Adrenal gland (tissue), 12 donors: ENCODE results near the gene UGT1A4. TPM values are rescaled to one million over a fixed set of nuclear protein-coding genes. Genes with fewer than 3 reads are reported as not detected.

Experiments used
- DNase-seq, 7 donors: peaks; one replicate each; pipeline ENCODE4 v3.0.0-alpha.2; 2019 to 2020
- H3K27ac ChIP-seq, 5 donors: fragments of 200-600 bp; sonication (generic) in 4 of 5; 1 replicate in 3 of 5; 2 replicates in 2 of 5; pipeline versions ENCODE4 v1.5.1 to v1.8.0; 2016 to 2020; ENCODE audit warnings: mild to moderate bottlenecking in 1 of 5
- H3K27me3 ChIP-seq: fragments of 200-600 bp; 2 replicates; pipeline ENCODE4 v1.8.0; 2021
- H3K36me3 ChIP-seq, 2 donors: fragments of 200-600 bp; replicated peaks in 1 of 2; 1 replicate in 1 of 2; 2 replicates in 1 of 2; pipeline versions ENCODE4 v1.5.1 to v1.8.0; 2018 to 2022
- H3K4me1 ChIP-seq, 2 donors: fragments of 200-600 bp; replicated peaks in 1 of 2; 1 replicate in 1 of 2; 2 replicates in 1 of 2; pipeline versions ENCODE4 v1.5.1 to v1.8.0; 2018 to 2021
- H3K4me3 ChIP-seq, 4 donors: fragments of 200-600 bp; sonication (generic) in 3 of 4; one replicate each; pipeline ENCODE4 v1.5.1; 2016 to 2018
- H3K9me3 ChIP-seq, 3 donors: fragments of 200-600 bp; sonication (generic) in 1 of 3; replicated peaks in 1 of 3; 1 replicate in 2 of 3; 2 replicates in 1 of 3; pipeline versions ENCODE4 v1.5.1 to v1.8.0; 2016 to 2021
- CTCF ChIP-seq, 6 experiments: fragments of 450-650 bp in 4 of 6; fragments of 200-600 bp in 2 of 6; sonication (generic) in 1 of 6; IDR thresholded peaks; 1 replicate in 5 of 6; 2 replicates in 1 of 6; pipeline versions ENCODE4 v1.5.1 to v1.8.0; 2016 to 2021; ENCODE audit warnings: antibody characterized with exemption in 6 of 6, mild to moderate bottlenecking in 2 of 6, moderate library complexity in 1 of 6
- POLR2A ChIP-seq, 2 donors: fragments of 450-650 bp; IDR thresholded peaks; one replicate each; pipeline ENCODE4 v1.6.1; 2017; ENCODE audit warnings: antibody characterized with exemption in 2 of 2, mild to moderate bottlenecking in 2 of 2, moderate library complexity in 1 of 2
- WGBS, 4 donors: extraction: QIAGEN DNeasy Blood & Tissue Kit in 2 of 4; methylation state at CpG; one replicate each; pipeline versions ENCODE4 v1.1.5 to v1.1.7; 2013 to 2017; 5-methylcytosine and 5-hydroxymethylcytosine counted together
- intact Hi-C, 2 donors: fragments of 100-400 bp; cut with DNase I; formaldehyde crosslinking; loops; one replicate each; pipeline versions ENCODE4 v1.14.1 to v1.15.0; 2022 to 2023
- polyA plus RNA-seq, 3 donors: library from polyadenylated mRNA; stranded (reverse); fragments of 200-250 nt in 2 of 3; fragments of 350-450 nt in 1 of 3; fragmentation: Illumina TruSeq in 1 of 3; extraction: RNeasy Lipid Tissue Mini Kit (QIAGEN cat#74804) in 1 of 3; gene quantifications; one replicate each; pipeline ENCODE4 v1.2.3, GENCODE V29; 2013 to 2014
- total RNA-seq, 9 donors: library from RNA; depleted of rRNA in 4 of 9; stranded (reverse); fragments of >200 nt in 4 of 9; fragments of 120-200 nt in 1 of 9; fragmentation: NEBNext Ultra II Directional in 1 of 9; extraction: Animal tissue kit (Norgen Biotek cat#: 25700) in 1 of 9; gene quantifications; one replicate each; pipeline versions ENCODE4 v1.1.0 to v1.2.4, GENCODE V29; 2013 to 2023
- donor health status: healthy with polysubstance abuse.
- donor health status: Bipolar disorder and iron deficiency.
- donor health status: DM: yes; HTN: yes; CAD: no.
- donor health status: DM: no; HTN: no; CAD: no.
- donor health status: DM: no; HTN: no; CAD: no.
- donor health status: DM: yes; HTN: yes; CAD: no.

Gene UGT1A4
- total and polyA plus RNA-seq, 12 donors = 0.36 TPM; not detected in 11

GRCh38 chr2:233803292-233803911, 84.9 kb downstream of the UGT1A4 start:
- DNase-seq = peak in 2 of 7 donors; percentile 4 to 24
- Histone ChIP-seq H3K9me3 (no peaks in the 10 kb centered on the region), H3K27ac (no peak overlapping the region), H3K4me3 (no peak overlapping the region), H3K4me1 (no peaks in the 10 kb centered on the region), H3K27me3 (peaks cover 4% of the 10 kb centered on the region), H3K36me3 (no peaks in the 10 kb centered on the region)
- 58 to 91% (median 70%) methylated on average over 1 to 2 of the region's 2 CpGs for WGBS, 4 donors
- intact Hi-C loops = no loop called here
- no peak for TF ChIP-seq POLR2A (IDR thresholded peaks at IDR 0.05)

- no peaks in the 10 kb centered on the region for H3K4me1 ChIP-seq
- peak in 1 of 7 donors; percentile 21 for DNase-seq
- no peaks in the 10 kb centered on the region for H3K36me3 ChIP-seq
- H3K27me3 ChIP-seq = peaks cover 4% of the 10 kb centered on the region
- no peaks in the 10 kb centered on the region for H3K9me3 ChIP-seq
- 63 to 67% (median 65%) methylated on average over 5 to 8 of the region's 8 CpGs for WGBS, 4 donors
- intact Hi-C loops = no loop called here
- no peak overlapping the region for H3K27ac ChIP-seq
- no peak overlapping the region for H3K4me3 ChIP-seq
- no peak for TF ChIP-seq CTCF (IDR thresholded peaks at IDR 0.05)
Measured at GRCh38 chr2:233803994-233804393, 85.5 kb downstream of the UGT1A4 start.

- Histone ChIP-seq H3K36me3 (no peaks in the 10 kb centered on the region), H3K9me3 (no peaks in the 10 kb centered on the region), H3K4me1 (no peaks in the 10 kb centered on the region), H3K4me3 (no peak overlapping the region), H3K27me3 (peaks cover 4% of the 10 kb centered on the region), H3K27ac (no peak overlapping the region)
- intact Hi-C loops = no loop called here
- peak in 3 of 7 donors; percentile 5 to 18 (median 5) for DNase-seq
- 59 to 76% (median 74%) methylated on average over 7 to 12 of the region's 12 CpGs for WGBS, 4 donors
- TF ChIP-seq POLR2A (IDR thresholded peaks at IDR 0.05) = no peak
- TF ChIP-seq CTCF (IDR thresholded peaks at IDR 0.05) = no peak
Measured at GRCh38 chr2:233807215-233807865, 88.8 kb downstream of the UGT1A4 start.

- Histone ChIP-seq H3K36me3 (no peaks in the 10 kb centered on the region), H3K27me3 (no peaks in the 10 kb centered on the region), H3K4me3 (no peak overlapping the region), H3K27ac (no peak overlapping the region), H3K4me1 (no peaks in the 10 kb centered on the region), H3K9me3 (no peaks in the 10 kb centered on the region)
- intact Hi-C loops = no loop called here
- TF ChIP-seq CTCF (IDR thresholded peaks at IDR 0.05) = no peak
- TF ChIP-seq POLR2A (IDR thresholded peaks at IDR 0.05) = no peak
- 66 to 78% (median 70%) methylated on average over 5 to 10 of the region's 10 CpGs for WGBS, 4 donors
- DNase-seq = peak in 3 of 7 donors; percentile 4 to 14 (median 7)
Measured at GRCh38 chr2:233807966-233808935, 89.7 kb downstream of the UGT1A4 start.
